Progenitor cell of endocrine pancreas (in vitro differentiated cells): Measurements from ENCODE around the gene CUEDC2. TPM values are rescaled to one million over a fixed set of nuclear protein-coding genes. Genes with fewer than 3 reads are reported as not detected.
A peak's percentile ranks its signal among the peaks of the same experiment; 100 is the strongest.

Source experiments
- DNase-seq: peaks from one replicate; pipeline ENCODE4 v3.0.0; 2021; ENCODE audit warnings: low spot score; ENCODE audit not compliant: unreplicated experiment
- H3K27ac Mint-ChIP-seq: 2 replicates; pipeline ENCODE4 v1.8.0; 2021; ENCODE audit warnings: mild to moderate bottlenecking, moderate library complexity, mixed read lengths
- H3K27me3 Mint-ChIP-seq: 2 replicates; pipeline ENCODE4 v1.8.0; 2021; ENCODE audit warnings: mixed read lengths
- H3K36me3 Mint-ChIP-seq: 2 replicates; pipeline ENCODE4 v1.8.0; 2022; ENCODE audit warnings: mixed read lengths; ENCODE audit not compliant: insufficient read depth
- H3K4me1 Mint-ChIP-seq: 2 replicates; pipeline ENCODE4 v1.8.0; 2021; ENCODE audit warnings: low read depth, mixed read lengths
- H3K4me3 Mint-ChIP-seq: 2 replicates; pipeline ENCODE4 v1.8.0; 2021; ENCODE audit warnings: low read depth, mild to moderate bottlenecking, moderate library complexity, mixed read lengths
- H3K9me3 Mint-ChIP-seq: 2 replicates; pipeline ENCODE4 v1.8.0; 2021; ENCODE audit warnings: low read depth, mixed read lengths
- total RNA-seq: library from RNA; stranded (reverse); gene quantifications from 2 replicates; pipeline ENCODE4 v1.2.1, GENCODE V29; 2021
- TF ChIP-seq, protein P1 (sequence below): fragments of 200-600 bp; sonication (generic); IDR thresholded peaks from one replicate; pipeline ENCODE4 v1.5.0; 2021; ENCODE audit warnings: antibody characterized with exemption, mild to moderate bottlenecking; ENCODE audit not compliant: unreplicated experiment

CUEDC2 gene
- total RNA-seq, 1 donor from 2014 or later: 69.9 TPM

DNA sequence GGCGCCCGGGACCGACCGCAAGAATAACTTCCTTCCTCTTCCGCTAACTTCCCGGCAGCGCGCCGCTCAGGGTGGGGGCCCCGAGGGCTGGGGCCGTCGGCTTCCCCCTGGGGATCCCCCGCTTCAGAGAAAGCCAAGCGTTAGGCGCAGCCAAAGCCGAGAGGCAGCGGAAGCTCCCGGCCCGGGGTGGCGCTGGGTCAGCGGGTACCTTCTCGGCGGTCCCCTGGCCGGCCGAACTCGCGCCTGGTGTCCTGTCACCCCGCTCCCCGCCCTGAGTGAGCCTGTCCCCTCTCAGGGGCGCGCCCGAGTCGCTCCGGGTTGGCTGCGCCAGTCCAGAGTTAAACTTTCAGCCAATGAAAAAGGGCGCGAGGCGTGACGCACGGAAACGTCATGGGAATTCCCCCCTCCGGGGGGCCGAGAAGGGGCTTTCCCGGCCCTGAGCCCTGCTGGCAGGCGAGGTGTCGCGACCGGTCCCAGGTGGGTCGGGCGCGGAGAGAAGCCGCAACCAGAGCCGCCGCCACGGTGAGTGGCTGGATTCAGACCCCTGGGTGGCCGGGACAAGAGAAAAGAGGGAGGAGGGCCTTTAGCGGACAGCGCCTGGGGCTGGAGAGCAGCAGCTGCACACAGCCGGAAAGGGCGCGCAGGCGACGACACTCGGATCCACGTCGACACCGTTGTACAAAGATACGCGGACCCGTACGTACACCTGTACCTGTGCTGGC lies 38.1 kb downstream of the CUEDC2 start:
- H3K27me3 Mint-ChIP-seq: peaks cover 31% of the 10 kb centered on the region
- TF ChIP-seq, protein P1, sequence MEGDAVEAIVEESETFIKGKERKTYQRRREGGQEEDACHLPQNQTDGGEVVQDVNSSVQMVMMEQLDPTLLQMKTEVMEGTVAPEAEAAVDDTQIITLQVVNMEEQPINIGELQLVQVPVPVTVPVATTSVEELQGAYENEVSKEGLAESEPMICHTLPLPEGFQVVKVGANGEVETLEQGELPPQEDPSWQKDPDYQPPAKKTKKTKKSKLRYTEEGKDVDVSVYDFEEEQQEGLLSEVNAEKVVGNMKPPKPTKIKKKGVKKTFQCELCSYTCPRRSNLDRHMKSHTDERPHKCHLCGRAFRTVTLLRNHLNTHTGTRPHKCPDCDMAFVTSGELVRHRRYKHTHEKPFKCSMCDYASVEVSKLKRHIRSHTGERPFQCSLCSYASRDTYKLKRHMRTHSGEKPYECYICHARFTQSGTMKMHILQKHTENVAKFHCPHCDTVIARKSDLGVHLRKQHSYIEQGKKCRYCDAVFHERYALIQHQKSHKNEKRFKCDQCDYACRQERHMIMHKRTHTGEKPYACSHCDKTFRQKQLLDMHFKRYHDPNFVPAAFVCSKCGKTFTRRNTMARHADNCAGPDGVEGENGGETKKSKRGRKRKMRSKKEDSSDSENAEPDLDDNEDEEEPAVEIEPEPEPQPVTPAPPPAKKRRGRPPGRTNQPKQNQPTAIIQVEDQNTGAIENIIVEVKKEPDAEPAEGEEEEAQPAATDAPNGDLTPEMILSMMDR: peak; percentile 97

DNA sequence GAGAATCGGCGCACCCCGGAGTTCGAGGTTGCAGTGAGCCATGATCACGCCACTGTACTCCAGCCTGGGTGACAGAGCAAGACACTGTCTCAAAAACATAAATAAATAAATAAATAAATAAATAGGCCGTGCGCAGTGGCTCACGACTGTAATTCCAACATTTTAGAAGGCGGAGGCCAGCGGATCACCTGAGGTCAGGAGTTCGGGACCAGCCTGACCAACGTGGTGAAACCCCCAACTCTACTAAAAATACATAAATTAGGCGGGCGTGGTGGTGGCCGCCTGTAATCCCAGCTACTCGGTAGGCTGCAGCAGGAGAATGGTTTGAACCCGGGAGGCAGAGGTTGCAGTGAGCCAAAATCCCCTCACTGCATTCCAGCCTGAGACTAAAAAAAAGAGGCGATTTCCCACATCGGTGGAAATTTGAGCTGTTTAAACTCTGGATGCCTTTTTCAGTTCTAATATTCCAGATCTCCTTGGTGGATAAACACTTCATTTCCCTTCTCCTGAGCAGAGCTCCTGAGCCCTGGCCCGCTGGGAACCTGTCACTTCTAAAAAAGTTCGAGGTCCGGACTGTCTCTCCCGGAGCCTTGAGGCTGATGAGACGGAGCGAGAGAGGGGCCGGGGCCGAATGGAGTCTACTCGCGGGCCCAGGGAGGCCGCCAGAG lies 38.8 kb downstream of the CUEDC2 start:
- Mint-ChIP-seq H3K27ac (no peak overlapping the region), H3K9me3 (no peaks in the 10 kb centered on the region)

More for the DNA sequence above, 38.1 kb downstream of the CUEDC2 start:
- Mint-ChIP-seq H3K27ac (peak overlapping the region; percentile 65), H3K36me3 (no peaks in the 10 kb centered on the region), H3K9me3 (no peaks in the 10 kb centered on the region), H3K4me3 (peak overlapping the region; percentile 72), H3K4me1 (peaks cover 13% of the 10 kb centered on the region)
- DNase-seq: peak; percentile 81

DNA sequence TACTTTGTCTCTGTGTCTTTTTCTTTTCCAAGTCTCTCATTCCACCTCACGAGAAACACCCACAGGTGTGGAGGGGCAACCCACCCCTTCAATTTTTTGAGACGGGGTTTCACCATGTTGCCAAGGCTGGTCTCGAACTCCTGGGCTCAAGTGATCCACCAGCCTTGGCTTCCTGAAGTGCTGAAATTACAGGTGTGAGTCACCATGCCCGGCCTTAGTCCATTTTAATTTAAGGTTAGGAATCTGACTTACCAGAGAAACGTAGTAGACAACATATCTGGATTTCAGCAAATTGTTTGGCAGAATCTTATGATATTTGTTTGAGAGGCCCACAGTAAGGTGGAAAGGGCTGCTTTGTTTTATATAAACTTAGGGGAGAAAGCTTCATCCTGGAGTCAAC lies 40.1 kb downstream of the CUEDC2 start:
- H3K4me1 Mint-ChIP-seq: peaks cover 13% of the 10 kb centered on the region
- no peaks in the 10 kb centered on the region for H3K36me3 Mint-ChIP-seq
- H3K9me3 Mint-ChIP-seq: no peaks in the 10 kb centered on the region
- no peak overlapping the region for H3K4me3 Mint-ChIP-seq
- TF ChIP-seq, protein P1: no peak
- no peak overlapping the region for H3K27ac Mint-ChIP-seq
- H3K27me3 Mint-ChIP-seq: peaks cover 31% of the 10 kb centered on the region
- DNase-seq: no peak

More for the DNA sequence above, 38.8 kb downstream of the CUEDC2 start:
- no peak for DNase-seq
- TF ChIP-seq, protein P1: no peak
- Mint-ChIP-seq H3K4me3 (peak overlapping the region; percentile 72), H3K36me3 (no peaks in the 10 kb centered on the region), H3K27me3 (peaks cover 31% of the 10 kb centered on the region), H3K4me1 (peaks cover 13% of the 10 kb centered on the region)

DNA sequence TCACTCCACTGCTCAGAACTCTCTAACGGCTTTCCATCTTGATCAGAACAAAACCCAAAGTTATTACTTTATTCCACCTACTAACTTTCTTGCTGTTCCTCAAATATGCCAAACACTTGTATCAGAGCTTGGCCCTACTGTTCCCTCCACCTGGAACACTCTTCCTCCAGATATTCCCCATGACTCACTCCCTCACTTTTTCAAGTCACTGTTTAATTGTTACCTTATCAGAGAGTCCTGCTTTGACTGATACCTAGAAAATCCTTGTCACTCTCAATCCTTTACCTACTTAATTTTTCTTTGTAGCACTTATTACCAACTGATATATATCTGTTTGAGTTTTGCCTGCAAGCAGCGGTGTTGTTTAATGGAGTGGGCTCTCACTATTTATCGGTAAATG lies 42.5 kb downstream of the CUEDC2 start:
- Mint-ChIP-seq H3K9me3 (no peaks in the 10 kb centered on the region), H3K4me1 (peaks cover 8% of the 10 kb centered on the region), H3K36me3 (no peaks in the 10 kb centered on the region), H3K27ac (no peak overlapping the region), H3K4me3 (no peak overlapping the region), H3K27me3 (peaks cover 31% of the 10 kb centered on the region)
- no peak for DNase-seq
- TF ChIP-seq, protein P1: no peak

DNA sequence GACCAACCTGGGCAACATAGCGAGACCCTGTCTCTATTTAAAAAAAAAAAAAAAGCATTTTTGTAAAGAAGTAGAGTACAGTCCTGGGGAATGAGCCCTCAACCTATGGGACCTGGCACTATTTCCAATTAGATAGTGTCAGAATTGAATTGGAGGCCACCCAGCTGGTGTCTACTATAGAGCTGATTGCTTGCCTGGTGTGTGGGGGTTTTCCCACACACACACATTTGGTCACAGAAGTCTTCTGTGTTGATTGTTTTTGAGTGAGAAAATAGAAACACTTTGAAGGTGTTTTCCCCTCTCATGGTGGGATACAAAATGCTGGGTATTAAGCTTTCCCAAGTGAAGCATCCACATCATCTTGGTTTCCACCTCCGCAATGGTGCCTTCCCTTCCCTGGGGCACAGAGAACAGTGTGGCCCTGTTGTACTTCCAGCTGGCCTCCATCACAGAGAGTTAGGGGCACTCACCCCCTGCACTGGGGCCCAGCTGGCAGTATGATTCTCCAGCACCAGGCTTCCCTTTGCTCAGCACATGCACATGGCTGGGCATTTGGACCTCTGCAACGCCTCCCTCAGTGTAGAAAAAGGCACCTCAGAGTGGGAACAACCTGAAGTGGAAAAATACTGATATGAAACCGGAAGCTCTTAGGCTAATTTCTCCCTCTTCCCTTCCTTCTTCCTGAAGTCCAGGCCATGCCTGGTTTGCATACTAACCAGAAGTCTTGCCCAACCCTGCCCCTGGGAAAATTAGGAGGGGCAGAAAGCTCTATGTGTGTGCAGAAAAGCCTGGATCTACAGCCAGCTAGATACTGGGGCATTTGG lies 47.6 kb downstream of the CUEDC2 start:
- Mint-ChIP-seq H3K27me3 (peaks cover 1% of the 10 kb centered on the region), H3K36me3 (peaks cover 8% of the 10 kb centered on the region), H3K27ac (no peak overlapping the region), H3K9me3 (no peaks in the 10 kb centered on the region), H3K4me1 (peaks cover under 1% of the 10 kb centered on the region), H3K4me3 (no peak overlapping the region)
- no peak for DNase-seq
- TF ChIP-seq, protein P1: no peak
